GM18505 (cell line): Measurements from ENCODE around the gene NME3.

ENCODE experiments used
- ATAC-seq: cut with Tn5 transposase; IDR thresholded peaks from one replicate; pipeline ENCODE4 v1.9.1; 2021; ENCODE audit not compliant: unreplicated experiment
- POLR2A ChIP-seq: IDR thresholded peaks from 4 replicates; pipeline ENCODE4 v1.6.1; 2011; ENCODE audit warnings: borderline replicate concordance; ENCODE audit not compliant: insufficient read depth, insufficient read length; ENCODE audit errors: extremely low read depth

Gene NME3

DNA sequence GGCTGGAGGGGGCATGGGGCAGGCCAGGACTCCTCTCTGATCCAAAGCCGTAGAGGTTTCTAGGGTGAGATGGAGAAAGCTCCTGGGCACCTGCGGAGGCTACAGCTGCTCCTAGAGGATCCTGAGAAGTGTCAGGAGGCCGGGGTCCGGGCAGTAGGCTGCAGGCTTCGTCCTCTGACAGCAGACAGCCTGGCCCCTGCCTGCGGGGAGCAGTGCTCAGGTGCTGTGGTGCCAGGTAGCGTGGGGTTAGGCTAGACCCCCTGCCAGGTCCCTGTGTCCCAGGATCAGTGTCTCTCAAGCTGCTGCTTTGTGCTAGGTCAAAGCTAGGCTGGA lies 3.1 kb upstream of the NME3 start:
- no peak for TF ChIP-seq POLR2A
- ATAC-seq, result no peak

DNA sequence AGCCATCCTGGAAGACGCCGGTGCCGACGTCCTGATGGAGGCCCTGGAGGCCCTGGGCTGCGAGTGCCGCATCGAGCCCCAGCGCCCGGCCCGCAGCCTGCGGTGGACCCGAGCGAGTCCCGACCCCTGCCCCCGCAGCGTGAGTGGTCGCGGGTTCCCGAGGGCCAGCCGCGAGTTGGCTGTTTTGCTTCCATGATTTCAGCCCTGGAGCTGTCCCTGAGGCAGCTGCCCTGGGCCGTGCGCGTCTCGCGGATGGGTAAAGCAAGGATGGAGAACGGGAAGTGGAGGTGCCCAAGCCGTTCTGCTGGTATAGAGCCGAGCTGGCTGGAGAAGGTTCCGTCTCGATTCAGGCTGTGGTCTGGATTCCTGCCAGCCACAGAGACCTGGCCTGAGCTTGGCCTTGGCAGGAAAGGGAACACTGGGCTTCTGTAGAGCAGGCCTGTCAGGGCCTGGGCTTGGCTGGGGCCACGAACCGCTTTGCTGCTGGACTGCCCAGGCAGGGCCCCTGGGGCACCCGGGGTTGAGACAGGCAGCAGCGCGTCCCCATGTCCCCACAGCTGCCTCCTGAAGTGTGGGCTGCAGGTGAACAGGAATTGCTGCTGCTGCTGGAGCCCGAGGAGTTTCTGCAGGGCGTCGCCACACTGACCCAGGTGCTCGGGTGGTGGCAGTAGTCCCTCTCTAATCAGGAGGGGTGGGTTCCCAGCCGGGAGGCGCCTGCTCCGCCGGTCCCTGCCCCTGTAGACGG lies 2.5 kb upstream of the NME3 start:
- TF ChIP-seq POLR2A, result no peak
- no peak for ATAC-seq

DNA sequence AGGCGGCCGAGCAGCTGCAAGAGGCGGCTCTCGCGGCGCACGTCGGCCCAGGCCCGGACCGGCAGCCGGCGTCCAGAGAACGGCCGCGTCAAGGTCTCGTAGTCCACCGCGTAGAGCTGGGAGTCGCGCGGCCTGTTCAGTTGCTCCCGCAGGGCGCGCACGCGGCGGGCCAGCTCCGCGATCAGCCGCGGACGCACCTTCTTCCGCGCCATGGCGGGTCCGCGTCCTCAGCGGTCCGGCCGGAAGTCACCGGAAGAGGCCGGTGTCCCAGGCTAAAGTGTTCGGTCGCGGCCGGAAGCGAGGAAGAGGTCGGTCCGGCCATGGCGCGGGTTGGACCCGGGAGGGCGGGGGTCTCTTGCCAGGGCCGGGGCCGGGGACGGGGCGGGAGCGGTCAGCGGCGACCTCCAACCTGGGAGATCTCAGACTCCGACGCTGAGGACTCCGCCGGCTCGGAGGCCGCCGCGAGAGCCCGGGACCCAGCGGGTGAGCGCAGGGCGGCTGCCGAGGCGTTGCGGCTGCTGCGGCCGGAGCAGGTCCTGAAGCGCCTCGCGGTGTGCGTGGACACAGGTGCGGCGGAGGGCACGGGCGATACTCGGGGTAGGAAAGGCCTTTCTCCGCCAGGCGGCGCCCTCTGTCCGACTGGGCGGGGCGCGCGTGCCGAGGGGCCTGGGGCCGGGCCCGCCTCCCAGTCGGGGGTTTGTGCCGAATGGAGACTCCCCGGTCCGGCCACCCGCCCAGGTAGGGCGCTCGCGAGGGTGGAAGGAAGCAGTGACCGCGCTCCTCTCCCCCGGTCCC lies 1.8 kb upstream of the NME3 start, which contains the start of gene MRPS34:
Gene MRPS34, minus strand, starts transcription at position 227 of the 795 bp plus-strand sequence. Its CDS starts 15 bp downstream, at position 212.
- TF ChIP-seq POLR2A, result peak; percentile 88
- peak; percentile 40 for ATAC-seq

DNA sequence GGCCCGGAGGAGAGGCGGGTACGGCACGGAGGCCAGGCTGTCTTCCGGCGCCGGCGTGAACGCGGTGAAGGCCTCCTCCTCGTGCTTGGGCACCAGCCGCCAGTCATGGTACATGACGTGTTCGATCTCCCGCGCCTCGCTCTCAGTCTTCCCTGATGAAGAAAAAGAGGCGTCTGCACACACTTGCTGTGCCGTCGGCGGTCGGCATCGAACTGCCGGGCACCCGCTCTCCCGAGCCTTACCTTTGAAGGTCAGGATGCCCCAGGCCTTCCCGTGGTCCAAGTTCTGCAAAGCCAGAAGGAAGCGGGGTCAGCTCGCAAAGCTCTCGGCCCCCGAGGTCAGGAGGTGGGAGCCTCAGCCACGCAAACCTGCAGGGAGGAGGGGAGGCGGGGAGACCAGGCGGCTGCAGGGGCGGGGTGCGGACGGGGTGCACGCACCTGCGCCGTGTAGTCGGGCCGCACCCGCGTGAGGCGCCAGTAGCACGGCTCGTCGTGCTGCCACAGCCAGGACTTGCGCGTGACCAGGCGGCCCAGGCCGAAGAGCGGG lies 1.1 kb upstream of the NME3 start, which contains the start of gene EME2:
Gene EME2, plus strand, starts transcription at position 449 of the 546 bp plus-strand sequence. CDS start 418 bp downstream, outside the sequence.
- TF ChIP-seq POLR2A, result no peak
- ATAC-seq, result peak; percentile 5

DNA sequence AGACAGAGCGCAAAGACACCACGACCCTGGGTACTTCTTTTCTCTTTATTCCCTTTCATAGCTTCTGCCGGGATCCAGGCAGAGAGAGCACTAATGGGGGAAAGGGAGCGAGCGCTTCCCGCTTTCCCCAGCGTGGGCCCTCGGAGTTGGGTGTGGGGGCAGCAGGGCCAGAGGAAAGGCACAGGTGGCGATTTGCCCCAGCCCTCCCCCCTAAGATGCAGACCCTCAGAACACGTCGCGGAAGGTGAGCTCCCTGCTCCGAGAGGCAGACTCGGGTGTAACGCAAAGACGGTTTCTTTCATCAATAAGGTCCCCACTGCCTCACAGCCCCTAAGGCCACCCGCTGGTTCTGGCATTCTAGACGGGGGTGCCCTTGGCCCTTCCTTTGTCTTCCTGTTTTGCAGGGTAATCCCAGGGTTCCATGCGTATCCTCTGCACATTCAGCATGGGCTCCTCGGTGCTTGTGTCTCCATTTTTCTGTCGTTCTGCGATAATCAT lies 570 bp upstream of the NME3 start:
- ATAC-seq, result no peak

DNA sequence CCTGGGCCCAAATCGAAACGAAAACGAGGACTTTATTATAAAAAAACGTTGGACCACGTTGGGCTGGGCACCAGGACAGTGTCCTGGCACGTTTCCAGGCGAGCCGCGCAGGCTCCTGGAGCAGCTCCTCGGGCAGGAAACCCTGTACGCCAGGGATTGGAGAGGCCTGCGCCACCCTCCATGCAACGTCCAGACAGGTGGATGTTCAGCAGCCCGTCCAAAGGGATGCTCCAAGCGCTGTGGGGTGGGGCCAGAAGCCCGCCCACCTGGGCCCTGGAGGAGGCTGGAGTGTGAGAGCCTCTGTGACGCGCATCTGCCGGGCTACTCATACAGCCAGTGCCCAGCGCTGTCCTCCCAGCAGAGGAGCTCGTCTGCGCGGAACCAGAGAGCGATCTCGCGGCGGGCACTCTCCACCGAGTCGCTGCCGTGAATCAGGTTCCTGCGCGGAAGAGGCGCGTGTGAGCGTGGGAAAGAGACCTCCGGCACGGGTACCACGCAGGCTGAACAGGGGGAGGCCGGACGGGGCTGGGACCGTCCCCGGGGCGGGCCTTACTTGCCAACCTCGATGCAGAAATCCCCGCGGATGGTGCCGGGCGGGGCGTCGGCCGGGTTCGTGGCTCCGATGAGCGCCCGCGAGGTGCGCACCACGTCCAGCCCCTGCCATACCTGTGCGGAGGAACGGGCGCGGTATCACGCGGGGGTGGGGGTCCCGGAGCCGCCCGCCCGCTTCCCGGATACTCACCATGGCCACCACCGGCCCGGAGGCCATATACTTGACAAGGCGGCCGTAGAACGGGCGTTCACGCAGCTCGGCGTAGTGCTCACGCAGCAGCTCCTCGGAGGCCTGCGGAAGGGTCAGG lies 785 bp downstream of the NME3 start:
- no peak for TF ChIP-seq POLR2A
- no peak for ATAC-seq

More for the DNA sequence above, 570 bp upstream of the NME3 start:
- TF ChIP-seq POLR2A, result no peak

DNA sequence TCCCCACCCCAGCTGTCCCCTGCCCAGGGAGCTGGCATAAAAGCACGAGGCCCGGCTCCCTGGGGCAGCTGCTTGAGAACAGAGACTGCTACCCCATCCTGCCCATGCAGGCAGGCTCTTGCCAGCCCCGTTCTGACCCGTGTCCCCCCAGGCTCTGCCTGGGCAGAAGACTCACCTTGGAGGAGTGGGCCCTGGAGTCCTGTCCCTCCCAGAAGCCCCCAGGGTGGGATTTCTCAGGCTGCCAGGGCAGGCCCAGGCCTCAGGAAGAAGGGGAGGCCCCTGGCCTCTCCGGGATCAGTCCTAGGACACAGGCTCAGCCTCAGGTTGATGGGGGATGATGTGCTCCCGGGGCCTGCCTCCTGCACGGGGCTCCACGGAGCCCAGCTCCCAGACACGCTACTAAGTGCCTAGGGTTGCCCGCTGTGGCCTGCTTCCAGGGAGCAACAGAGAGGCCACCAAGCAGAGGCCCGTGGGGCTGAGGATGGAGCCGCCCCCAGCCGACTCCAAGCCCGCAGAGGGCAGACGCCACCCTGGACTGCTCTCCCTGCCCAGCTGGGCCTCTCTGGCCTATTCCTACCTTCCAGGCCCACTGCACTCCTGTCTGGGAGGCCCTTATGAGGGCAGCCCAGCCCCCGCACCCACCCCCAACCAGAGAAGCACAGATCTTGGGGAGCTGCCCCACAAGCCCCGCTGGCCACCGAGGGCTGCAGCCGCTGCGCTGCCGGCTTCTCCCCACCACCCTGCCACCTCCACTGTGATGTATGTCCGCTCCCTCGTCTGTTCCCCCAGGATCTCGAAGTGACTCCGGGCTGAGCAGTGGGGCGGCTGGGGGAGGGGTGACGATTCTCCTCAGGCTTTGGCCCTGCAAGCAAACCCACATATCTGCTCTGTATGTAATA lies 1.7 kb downstream of the NME3 start:
- no peak for TF ChIP-seq POLR2A
- no peak for ATAC-seq

DNA sequence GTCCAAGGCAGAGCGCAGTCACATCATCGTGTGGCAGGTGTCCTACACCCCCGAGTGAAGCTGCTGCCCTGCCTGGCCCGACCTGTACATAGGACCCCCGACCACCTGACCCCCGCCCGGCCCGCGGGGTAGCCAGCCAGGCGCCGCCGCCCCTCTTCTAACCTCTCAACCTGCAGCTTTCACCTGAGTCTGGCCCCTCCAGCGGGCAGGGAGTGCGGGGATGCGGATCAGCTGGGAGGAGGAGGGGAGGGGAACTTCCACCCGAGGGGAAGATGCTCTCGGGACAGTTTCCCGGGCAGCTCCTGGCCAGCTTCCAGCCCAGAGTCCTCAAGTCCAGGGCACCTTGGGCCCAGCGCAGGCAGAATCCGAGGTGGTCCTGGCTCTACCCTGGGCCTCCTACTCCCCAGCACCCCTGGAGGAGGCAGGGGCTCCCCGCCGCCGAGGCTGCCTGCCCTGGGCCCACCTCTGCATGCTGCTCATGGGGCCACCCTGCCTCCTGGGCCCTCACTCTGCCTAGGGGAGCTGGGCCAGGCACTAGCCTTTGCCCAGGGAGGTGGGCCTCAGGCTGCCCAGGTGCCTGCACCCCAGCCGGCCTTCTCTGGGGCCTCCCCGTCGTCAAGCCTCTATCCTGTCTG lies 2.5 kb downstream of the NME3 start:
- no peak for TF ChIP-seq POLR2A
- no peak for ATAC-seq

DNA sequence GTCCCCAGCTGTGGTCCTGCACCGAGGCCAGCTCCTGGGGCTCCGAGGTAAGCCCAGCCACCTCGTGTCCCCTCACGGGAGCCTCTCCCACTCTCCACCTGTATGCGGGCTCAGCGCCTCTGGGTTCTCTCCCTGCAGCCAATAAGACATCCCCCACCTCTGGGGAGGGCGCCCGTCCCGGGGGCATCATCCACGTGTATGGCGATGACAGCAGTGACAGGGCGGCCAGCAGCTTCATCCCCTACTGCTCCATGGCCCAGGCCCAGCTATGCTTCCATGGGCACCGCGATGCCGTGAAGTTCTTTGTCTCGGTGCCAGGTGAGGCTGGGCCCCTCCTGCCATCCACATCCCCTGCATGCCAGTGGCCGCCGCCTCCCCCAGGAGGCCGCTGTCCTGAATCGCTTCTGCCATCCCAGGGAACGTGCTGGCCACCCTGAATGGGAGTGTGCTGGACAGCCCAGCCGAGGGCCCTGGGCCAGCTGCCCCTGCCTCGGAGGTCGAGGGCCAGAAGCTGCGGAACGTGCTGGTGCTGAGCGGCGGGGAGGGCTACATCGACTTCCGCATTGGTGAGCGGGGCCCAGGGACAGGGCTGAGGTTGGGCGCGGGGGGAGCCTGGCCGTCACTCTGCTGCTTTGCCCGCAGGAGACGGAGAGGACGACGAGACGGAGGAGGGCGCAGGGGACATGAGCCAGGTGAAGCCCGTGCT lies 3.1 kb downstream of the NME3 start:
- ATAC-seq, result no peak
- TF ChIP-seq POLR2A, result peak; percentile 4

DNA sequence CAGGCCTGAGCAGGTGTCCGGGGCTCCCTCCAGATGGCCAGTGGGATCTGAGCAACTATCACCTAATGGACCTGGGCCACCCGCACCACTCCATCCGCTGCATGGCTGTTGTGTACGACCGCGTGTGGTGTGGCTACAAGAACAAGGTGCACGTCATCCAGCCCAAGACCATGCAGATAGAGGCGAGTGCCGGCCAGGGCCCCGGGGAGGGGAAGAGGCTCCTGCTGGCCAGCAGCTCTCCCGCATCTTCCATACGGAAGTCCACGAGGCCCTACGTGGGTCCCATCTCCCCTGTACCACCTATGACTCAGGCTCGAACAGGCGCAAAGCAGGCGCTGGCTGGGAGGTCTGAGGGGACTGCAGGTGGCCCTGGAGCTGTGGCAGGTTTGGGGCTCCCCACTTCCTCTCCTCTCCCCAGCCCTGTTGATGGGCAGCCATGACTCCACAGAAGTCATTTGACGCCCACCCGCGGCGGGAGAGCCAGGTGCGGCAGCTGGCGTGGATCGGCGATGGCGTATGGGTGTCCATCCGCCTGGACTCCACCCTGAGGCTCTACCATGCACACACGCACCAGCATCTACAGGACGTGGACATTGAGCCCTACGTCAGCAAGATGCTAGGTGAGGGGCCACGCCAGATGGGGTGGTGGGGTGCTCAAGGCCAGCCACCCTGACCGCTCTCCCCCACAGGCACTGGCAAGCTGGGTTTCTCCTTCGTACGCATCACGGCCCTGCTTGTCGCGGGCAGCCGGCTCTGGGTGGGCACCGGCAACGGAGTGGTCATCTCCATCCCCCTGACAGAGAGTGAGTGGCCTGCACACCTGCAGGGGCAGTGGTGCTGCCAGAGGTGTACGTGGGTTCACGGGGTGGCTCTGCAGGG lies 4.0 kb downstream of the NME3 start:
- no peak for ATAC-seq

More for the DNA sequence above, 4.0 kb downstream of the NME3 start:
- no peak for TF ChIP-seq POLR2A
